Measurements from ENCODE around the gene ROR1. TPM values are rescaled to one million over a fixed set of nuclear protein-coding genes. Genes with fewer than 3 reads are reported as not detected.
"Not testable (repeated sequence)": the region's sequence is repeated elsewhere in the genome, so short reads cannot be mapped to it uniquely, and the experiment has no call there.

The ROR1 gene
- total RNA-seq, 6 donors from 2014 or later: 19.7 to 39.8 (median 28.5) TPM

- no peaks in the 10 kb centered on the region for H3K9me3 ChIP-seq
- H3K4me1 ChIP-seq: no peaks in the 10 kb centered on the region
- DNase-seq: no peak
- no peaks in the 10 kb centered on the region for H3K27me3 ChIP-seq
- no peak overlapping the region for H3K27ac ChIP-seq
- WGBS, 2 donors: 71 to 75% methylated on average over 8 to 9 of the region's 9 CpGs
- H3K4me3 ChIP-seq: no peak overlapping the region
- TF ChIP-seq EP300 (IDR thresholded peaks at IDR 0.05) (no peak), POLR2AphosphoS5 (IDR thresholded peaks at IDR 0.05) (no peak)
- H3K36me3 ChIP-seq: no peaks in the 10 kb centered on the region
- no peak for ATAC-seq (ENCODE audit: low FRiP score in 2 of 2)
Measured at GRCh38 chr1:64098846-64099582, 325.2 kb downstream of the ROR1 start.

- DNase-seq: no peak
- Histone ChIP-seq H3K4me1 (no peaks in the 10 kb centered on the region), H3K9me3 (no peaks in the 10 kb centered on the region), H3K4me3 (no peak overlapping the region), H3K36me3 (no peaks in the 10 kb centered on the region), H3K27ac (no peak overlapping the region), H3K27me3 (no peaks in the 10 kb centered on the region)
- no peak for TF ChIP-seq POLR2A (IDR thresholded peaks at IDR 0.05)
- ATAC-seq (ENCODE audit: low FRiP score in 2 of 2): no peak
- 80 to 81% methylated on average over 4 of the region's 4 CpGs for WGBS, 2 donors
Measured at GRCh38 chr1:64100791-64101190, 327.0 kb downstream of the ROR1 start.

- H3K27me3 ChIP-seq; DNase-seq; H3K4me1 ChIP-seq; H3K36me3 ChIP-seq; ATAC-seq (ENCODE audit: low FRiP score in 2 of 2); H3K9me3 ChIP-seq; H3K4me3 ChIP-seq; H3K27ac ChIP-seq: not testable (repeated sequence)
- WGBS, 2 donors: 75 to 83% methylated on average over 1 of the region's 1 CpG
Measured at GRCh38 chr1:64104585-64104984, 330.8 kb downstream of the ROR1 start.

GRCh38 chr1:64107118-64107519 lies 333.3 kb downstream of the ROR1 start:
- no peaks in the 10 kb centered on the region for H3K36me3 ChIP-seq

GRCh38 chr1:64107632-64108031 lies 333.8 kb downstream of the ROR1 start:
- no peak overlapping the region for H3K27ac ChIP-seq
- H3K9me3 ChIP-seq: no peaks in the 10 kb centered on the region
- ATAC-seq (ENCODE audit: low FRiP score in 2 of 2) (no peak), DNase-seq (no peak)
- no peaks in the 10 kb centered on the region for H3K27me3 ChIP-seq
- 77 to 81% methylated on average over 2 of the region's 2 CpGs for WGBS, 2 donors
- H3K36me3 ChIP-seq: no peaks in the 10 kb centered on the region
- H3K4me1 ChIP-seq: no peaks in the 10 kb centered on the region
- TF ChIP-seq POLR2A (IDR thresholded peaks at IDR 0.05) (no peak), CTCF (IDR thresholded peaks at IDR 0.05) (no peak), POLR2AphosphoS5 (IDR thresholded peaks at IDR 0.05) (no peak), EP300 (IDR thresholded peaks at IDR 0.05) (no peak)
- H3K4me3 ChIP-seq: no peak overlapping the region

More at GRCh38 chr1:64107118-64107519, 333.3 kb downstream of the ROR1 start:
- 79 to 81% methylated on average over 4 of the region's 4 CpGs for WGBS, 2 donors
- TF ChIP-seq CTCF (IDR thresholded peaks at IDR 0.05) (no peak), EP300 (IDR thresholded peaks at IDR 0.05) (no peak), POLR2A (IDR thresholded peaks at IDR 0.05) (no peak), POLR2AphosphoS5 (IDR thresholded peaks at IDR 0.05) (no peak)
- Histone ChIP-seq H3K4me3 (no peak overlapping the region), H3K27ac (no peak overlapping the region), H3K9me3 (no peaks in the 10 kb centered on the region), H3K27me3 (no peaks in the 10 kb centered on the region), H3K4me1 (no peaks in the 10 kb centered on the region)
- ATAC-seq (ENCODE audit: low FRiP score in 2 of 2) (no peak), DNase-seq (no peak)

GRCh38 chr1:64110924-64111777 lies 337.3 kb downstream of the ROR1 start:
- WGBS, 2 donors: 67 to 83% methylated on average over 6 of the region's 6 CpGs

More at GRCh38 chr1:64110924-64111777, 337.3 kb downstream of the ROR1 start:
- Histone ChIP-seq H3K27me3 (no peaks in the 10 kb centered on the region), H3K9me3 (no peaks in the 10 kb centered on the region), H3K36me3 (no peaks in the 10 kb centered on the region), H3K27ac (no peak overlapping the region), H3K4me3 (no peak overlapping the region), H3K4me1 (no peaks in the 10 kb centered on the region)
- DNase-seq: no peak
- TF ChIP-seq EP300 (IDR thresholded peaks at IDR 0.05): no peak
- TF ChIP-seq POLR2A (IDR thresholded peaks at IDR 0.05): no peak
- no peak for ATAC-seq (ENCODE audit: low FRiP score in 2 of 2)
